ENCODE data around the gene RALGAPA2. TPM values are rescaled to one million over a fixed set of nuclear protein-coding genes. Genes with fewer than 3 reads are reported as not detected.

Gene RALGAPA2
- total and polyA plus RNA-seq, 2 of the 13 experiments (the other 11 are each of a cell fraction or from before 2014, with no cell fraction given), result 13.8 to 17.7 TPM

DNA sequence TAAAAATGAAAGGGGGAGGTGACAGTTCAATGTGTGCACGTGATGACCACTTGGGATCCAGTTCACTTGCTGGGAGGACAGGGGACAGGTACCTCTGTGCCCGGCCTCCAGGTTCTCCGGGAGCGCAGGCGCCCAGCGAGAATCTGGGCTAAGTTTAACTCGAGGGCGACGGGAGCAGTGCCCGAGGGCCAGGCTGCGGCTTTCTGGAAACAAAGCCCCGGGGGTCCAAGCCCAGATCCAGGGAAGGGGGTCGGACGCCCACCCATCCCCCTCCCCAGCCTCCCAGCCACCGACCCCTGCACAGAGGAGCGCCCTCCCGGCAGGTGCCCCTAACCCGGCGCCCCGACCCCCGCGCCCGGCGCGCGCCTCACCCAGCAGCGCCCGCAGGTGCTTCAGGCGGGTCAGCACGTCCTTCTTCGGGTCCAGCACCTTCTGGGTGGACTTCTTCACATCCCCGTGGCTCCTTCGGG, 405 bp downstream of the RALGAPA2 start (continued):
- TF ChIP-seq, protein P1, sequence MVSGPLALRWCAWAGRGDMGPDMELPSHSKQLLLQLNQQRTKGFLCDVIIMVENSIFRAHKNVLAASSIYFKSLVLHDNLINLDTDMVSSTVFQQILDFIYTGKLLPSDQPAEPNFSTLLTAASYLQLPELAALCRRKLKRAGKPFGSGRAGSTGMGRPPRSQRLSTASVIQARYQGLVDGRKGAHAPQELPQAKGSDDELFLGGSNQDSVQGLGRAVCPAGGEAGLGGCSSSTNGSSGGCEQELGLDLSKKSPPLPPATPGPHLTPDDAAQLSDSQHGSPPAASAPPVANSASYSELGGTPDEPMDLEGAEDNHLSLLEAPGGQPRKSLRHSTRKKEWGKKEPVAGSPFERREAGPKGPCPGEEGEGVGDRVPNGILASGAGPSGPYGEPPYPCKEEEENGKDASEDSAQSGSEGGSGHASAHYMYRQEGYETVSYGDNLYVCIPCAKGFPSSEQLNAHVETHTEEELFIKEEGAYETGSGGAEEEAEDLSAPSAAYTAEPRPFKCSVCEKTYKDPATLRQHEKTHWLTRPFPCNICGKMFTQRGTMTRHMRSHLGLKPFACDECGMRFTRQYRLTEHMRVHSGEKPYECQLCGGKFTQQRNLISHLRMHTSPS (CRISPR knock-in tag; IDR thresholded peaks at IDR 0.05; ENCODE audit: low read depth), result no peak
- no peak for TF ChIP-seq ELF4 (CRISPR knock-in tag; IDR thresholded peaks at IDR 0.05; ENCODE audit: borderline replicate concordance)
- TF ChIP-seq XRCC5 (optimal IDR thresholded peaks at IDR 0.05; ENCODE audit: low read length), result no peak
- 0 out of 2 replicates have a peak, but pooled peaks have one; percentile 22 for TF ChIP-seq TP53 (CRISPR knock-in tag; conservative IDR thresholded peaks at IDR 0.05)
- TF ChIP-seq HNRNPK (IDR thresholded peaks at IDR 0.05; ENCODE audit: low read depth, low read length, poor library complexity, severe bottlenecking), result no peak
- TF ChIP-seq KLF9 (CRISPR knock-in tag; IDR thresholded peaks at IDR 0.05; ENCODE audit: low read depth), result no peak
- no peak for TF ChIP-seq ZNF12 (CRISPR knock-in tag; IDR thresholded peaks at IDR 0.05)
- TF ChIP-seq SIN3A (IDR thresholded peaks at IDR 0.05; ENCODE audit: borderline replicate concordance, low read depth, low read length), result peak; percentile 24; the same call in 1 of the 2 replicates
- TF ChIP-seq ZNF441 (CRISPR knock-in tag; IDR thresholded peaks at IDR 0.05; ENCODE audit: borderline replicate concordance), result no peak
- TF ChIP-seq, protein P2, sequence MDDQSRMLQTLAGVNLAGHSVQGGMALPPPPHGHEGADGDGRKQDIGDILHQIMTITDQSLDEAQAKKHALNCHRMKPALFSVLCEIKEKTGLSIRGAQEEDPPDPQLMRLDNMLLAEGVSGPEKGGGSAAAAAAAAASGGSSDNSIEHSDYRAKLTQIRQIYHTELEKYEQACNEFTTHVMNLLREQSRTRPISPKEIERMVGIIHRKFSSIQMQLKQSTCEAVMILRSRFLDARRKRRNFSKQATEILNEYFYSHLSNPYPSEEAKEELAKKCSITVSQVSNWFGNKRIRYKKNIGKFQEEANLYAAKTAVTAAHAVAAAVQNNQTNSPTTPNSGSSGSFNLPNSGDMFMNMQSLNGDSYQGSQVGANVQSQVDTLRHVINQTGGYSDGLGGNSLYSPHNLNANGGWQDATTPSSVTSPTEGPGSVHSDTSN (CRISPR knock-in tag; IDR thresholded peaks at IDR 0.05; ENCODE audit: borderline replicate concordance), result no peak
- TF ChIP-seq, protein P3, sequence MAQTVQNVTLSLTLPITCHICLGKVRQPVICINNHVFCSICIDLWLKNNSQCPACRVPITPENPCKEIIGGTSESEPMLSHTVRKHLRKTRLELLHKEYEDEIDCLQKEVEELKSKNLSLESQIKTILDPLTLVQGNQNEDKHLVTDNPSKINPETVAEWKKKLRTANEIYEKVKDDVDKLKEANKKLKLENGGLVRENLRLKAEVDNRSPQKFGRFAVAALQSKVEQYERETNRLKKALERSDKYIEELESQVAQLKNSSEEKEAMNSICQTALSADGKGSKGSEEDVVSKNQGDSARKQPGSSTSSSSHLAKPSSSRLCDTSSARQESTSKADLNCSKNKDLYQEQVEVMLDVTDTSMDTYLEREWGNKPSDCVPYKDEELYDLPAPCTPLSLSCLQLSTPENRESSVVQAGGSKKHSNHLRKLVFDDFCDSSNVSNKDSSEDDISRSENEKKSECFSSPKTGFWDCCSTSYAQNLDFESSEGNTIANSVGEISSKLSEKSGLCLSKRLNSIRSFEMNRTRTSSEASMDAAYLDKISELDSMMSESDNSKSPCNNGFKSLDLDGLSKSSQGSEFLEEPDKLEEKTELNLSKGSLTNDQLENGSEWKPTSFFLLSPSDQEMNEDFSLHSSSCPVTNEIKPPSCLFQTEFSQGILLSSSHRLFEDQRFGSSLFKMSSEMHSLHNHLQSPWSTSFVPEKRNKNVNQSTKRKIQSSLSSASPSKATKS (CRISPR knock-in tag; IDR thresholded peaks at IDR 0.05), result no peak
- TF ChIP-seq ATRX (CRISPR knock-in tag; IDR thresholded peaks at IDR 0.05; ENCODE audit: borderline replicate concordance), result no peak
- TF ChIP-seq SPEN (CRISPR knock-in tag; IDR thresholded peaks at IDR 0.05; ENCODE audit: low read depth), result no peak
- no peak for TF ChIP-seq ZNF558 (CRISPR knock-in tag; IDR thresholded peaks at IDR 0.05; ENCODE audit: borderline replicate concordance)
- TF ChIP-seq, protein P4, sequence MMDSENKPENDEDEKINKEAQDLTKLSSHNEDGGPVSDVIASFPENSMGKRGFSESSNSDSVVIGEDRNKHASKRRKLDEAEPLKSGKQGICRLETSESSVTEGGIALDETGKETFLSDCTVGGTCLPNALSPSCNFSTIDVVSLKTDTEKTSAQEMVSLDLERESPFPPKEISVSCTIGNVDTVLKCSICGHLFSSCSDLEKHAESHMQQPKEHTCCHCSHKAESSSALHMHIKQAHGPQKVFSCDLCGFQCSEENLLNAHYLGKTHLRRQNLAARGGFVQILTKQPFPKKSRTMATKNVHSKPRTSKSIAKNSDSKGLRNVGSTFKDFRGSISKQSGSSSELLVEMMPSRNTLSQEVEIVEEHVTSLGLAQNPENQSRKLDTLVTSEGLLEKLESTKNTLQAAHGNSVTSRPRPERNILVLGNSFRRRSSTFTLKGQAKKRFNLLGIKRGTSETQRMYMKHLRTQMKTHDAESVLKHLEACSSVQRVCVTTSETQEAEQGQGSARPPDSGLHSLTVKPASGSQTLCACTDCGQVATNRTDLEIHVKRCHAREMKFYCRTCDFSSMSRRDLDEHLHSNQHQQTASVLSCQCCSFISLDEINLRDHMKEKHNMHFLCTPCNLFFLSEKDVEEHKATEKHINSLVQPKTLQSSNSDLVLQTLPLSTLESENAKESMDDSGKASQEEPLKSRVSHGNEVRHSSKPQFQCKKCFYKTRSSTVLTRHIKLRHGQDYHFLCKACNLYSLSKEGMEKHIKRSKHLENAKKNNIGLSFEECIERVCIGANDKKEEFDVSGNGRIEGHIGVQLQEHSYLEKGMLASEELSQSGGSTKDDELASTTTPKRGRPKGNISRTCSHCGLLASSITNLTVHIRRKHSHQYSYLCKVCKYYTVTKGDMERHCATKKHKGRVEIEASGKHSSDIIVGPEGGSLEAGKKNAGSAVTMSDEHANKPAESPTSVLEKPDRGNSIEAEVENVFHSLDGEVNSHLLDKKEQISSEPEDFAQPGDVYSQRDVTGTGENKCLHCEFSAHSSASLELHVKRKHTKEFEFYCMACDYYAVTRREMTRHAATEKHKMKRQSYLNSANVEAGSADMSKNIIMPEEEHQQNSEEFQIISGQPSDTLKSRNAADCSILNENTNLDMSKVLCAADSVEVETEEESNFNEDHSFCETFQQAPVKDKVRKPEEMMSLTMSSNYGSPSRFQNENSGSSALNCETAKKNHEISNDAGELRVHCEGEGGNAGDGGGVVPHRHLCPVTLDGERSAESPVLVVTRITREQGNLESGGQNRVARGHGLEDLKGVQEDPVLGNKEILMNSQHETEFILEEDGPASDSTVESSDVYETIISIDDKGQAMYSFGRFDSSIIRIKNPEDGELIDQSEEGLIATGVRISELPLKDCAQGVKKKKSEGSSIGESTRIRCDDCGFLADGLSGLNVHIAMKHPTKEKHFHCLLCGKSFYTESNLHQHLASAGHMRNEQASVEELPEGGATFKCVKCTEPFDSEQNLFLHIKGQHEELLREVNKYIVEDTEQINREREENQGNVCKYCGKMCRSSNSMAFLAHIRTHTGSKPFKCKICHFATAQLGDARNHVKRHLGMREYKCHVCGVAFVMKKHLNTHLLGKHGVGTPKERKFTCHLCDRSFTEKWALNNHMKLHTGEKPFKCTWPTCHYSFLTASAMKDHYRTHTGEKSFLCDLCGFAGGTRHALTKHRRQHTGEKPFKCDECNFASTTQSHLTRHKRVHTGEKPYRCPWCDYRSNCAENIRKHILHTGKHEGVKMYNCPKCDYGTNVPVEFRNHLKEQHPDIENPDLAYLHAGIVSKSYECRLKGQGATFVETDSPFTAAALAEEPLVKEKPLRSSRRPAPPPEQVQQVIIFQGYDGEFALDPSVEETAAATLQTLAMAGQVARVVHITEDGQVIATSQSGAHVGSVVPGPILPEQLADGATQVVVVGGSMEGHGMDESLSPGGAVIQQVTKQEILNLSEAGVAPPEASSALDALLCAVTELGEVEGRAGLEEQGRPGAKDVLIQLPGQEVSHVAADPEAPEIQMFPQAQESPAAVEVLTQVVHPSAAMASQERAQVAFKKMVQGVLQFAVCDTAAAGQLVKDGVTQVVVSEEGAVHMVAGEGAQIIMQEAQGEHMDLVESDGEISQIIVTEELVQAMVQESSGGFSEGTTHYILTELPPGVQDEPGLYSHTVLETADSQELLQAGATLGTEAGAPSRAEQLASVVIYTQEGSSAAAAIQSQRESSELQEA (CRISPR knock-in tag; IDR thresholded peaks at IDR 0.05; ENCODE audit: not compliant biosample characterization), result no peak
- no peak for TF ChIP-seq ZBTB42 (CRISPR knock-in tag; IDR thresholded peaks at IDR 0.05)

Data from HepG2 (cell line).